K562 (cell line): ENCODE data around the gene EGR1. TPM values are rescaled to one million over a fixed set of nuclear protein-coding genes. Genes with fewer than 3 reads are reported as not detected.
A peak's percentile ranks its signal among the peaks of the same experiment; 100 is the strongest.

Experiments used
- ASH1L ChIP-seq: fragments of 450-650 bp; IDR thresholded peaks from 2 replicates; pipeline ENCODE4 v1.6.1; 2018; ENCODE audit warnings: borderline replicate concordance, mild to moderate bottlenecking, low read depth; ENCODE audit not compliant: partially characterized antibody
- BHLHE40 ChIP-seq: IDR thresholded peaks from 2 replicates; pipeline ENCODE4 v1.6.1; 2011; ENCODE audit warnings: low read length, improper control_type of control experiment
- CXXC5 ChIP-seq: fragments of 250-450 bp; sonication (Bioruptor Pico); IDR thresholded peaks from 2 replicates; pipeline ENCODE4 v1.8.0; 2022; ENCODE audit warnings: inconsistent platforms, mild to moderate bottlenecking, moderate library complexity
- ETV1 ChIP-seq: fragments of 450-650 bp; conservative IDR thresholded peaks from 2 replicates; pipeline ENCODE4 v1.6.1; 2016; ENCODE audit warnings: missing genetic modification characterization, control low read depth, low read depth, missing compliant biosample characterization
- NCOA6 ChIP-seq: fragments of 450-650 bp; IDR thresholded peaks from 2 replicates; pipeline ENCODE4 v1.6.1; 2017; ENCODE audit warnings: mild to moderate bottlenecking
- OTX1 ChIP-seq: fragments of 450-650 bp; formaldehyde crosslinking; IDR thresholded peaks from 2 replicates; pipeline ENCODE4 v1.4.0; 2022; ENCODE audit warnings: mild to moderate bottlenecking
- PKNOX1 ChIP-seq: fragments of 450-650 bp; IDR thresholded peaks from 2 replicates; pipeline ENCODE4 v1.6.1; 2016
- RCOR1 ChIP-seq, 2 experiments: IDR thresholded peaks; 2 replicates each; pipeline ENCODE4 v1.6.1; 2012; ENCODE audit warnings: low read depth in 2 of 2, low read length in 2 of 2, borderline replicate concordance in 1 of 2, improper control_type of control experiment in 1 of 2
- RNF219 ChIP-seq: fragments of 250-450 bp; sonication (Bioruptor Pico); IDR thresholded peaks from 2 replicates; pipeline ENCODE4 v1.5.0; 2022; ENCODE audit warnings: mild to moderate bottlenecking
- SIRT6 ChIP-seq: IDR thresholded peaks from one replicate; pipeline ENCODE4 v1.6.1; 2012; ENCODE audit warnings: low read depth, mild to moderate bottlenecking, control low read depth, inconsistent platforms, low read length, moderate library complexity
- SRF ChIP-seq, 2 experiments: fragments of 250-450, 450-650 bp in 1 of 2; sonication (Bioruptor Pico) in 1 of 2; sonication (generic) in 1 of 2; formaldehyde crosslinking; IDR thresholded peaks; 2 replicates each; pipeline versions ENCODE4 v1.5.0 to v1.5.1; 2020 to 2022; ENCODE audit warnings: mild to moderate bottlenecking in 1 of 2, missing genetic modification reagents in 1 of 2
- ZBTB7A ChIP-seq: IDR thresholded peaks from 2 replicates; pipeline ENCODE4 v1.6.1; 2011; ENCODE audit warnings: low read depth, mild to moderate bottlenecking, low read length, moderate library complexity, borderline replicate concordance; ENCODE audit not compliant: control insufficient read depth
- ZBTB8A ChIP-seq: fragments of 450-650 bp; IDR thresholded peaks from 2 replicates; pipeline ENCODE4 v1.6.1; 2018; ENCODE audit warnings: mild to moderate bottlenecking, moderate library complexity; ENCODE audit not compliant: partially characterized antibody
- ZKSCAN1 ChIP-seq: fragments of 150-350 bp; IDR thresholded peaks from 2 replicates; pipeline ENCODE4 v1.6.1; 2016; ENCODE audit warnings: low read depth, low read length
- ZNF253 ChIP-seq: fragments of 250-450 bp; sonication (Bioruptor Pico); conservative IDR thresholded peaks from 2 replicates; pipeline ENCODE4 v1.6.1; 2021; ENCODE audit warnings: mild to moderate bottlenecking
- ZNF57 ChIP-seq: fragments of 450-650 bp; formaldehyde crosslinking; IDR thresholded peaks from 2 replicates; pipeline ENCODE4 v1.4.0; 2020; ENCODE audit warnings: mild to moderate bottlenecking, moderate library complexity
- ZNF589 ChIP-seq: fragments of 200-800 bp; sonication (Bioruptor generic); IDR thresholded peaks from 2 replicates; pipeline ENCODE4 v1.6.1; 2016; ENCODE audit warnings: low read depth, missing genetic modification characterization, missing compliant biosample characterization
- ZNF740 ChIP-seq, 3 experiments: fragments of 200-800 bp in 1 of 3; sonication (Bioruptor generic) in 1 of 3; sonication (generic) in 1 of 3; formaldehyde crosslinking in 1 of 3; IDR thresholded peaks; 2 replicates each; pipeline versions ENCODE4 v1.6.1 to v1.8.0; 2016 to 2022; ENCODE audit warnings: mild to moderate bottlenecking in 2 of 3, missing compliant biosample characterization in 2 of 3, missing genetic modification characterization in 2 of 3, missing genetic modification reagents in 1 of 3
- ZNF764 ChIP-seq: fragments of 250-450 bp; sonication (Bioruptor Pico); IDR thresholded peaks from 2 replicates; pipeline ENCODE4 v1.4.0; 2020; ENCODE audit warnings: low read depth, mild to moderate bottlenecking, moderate library complexity
- ZNF766 ChIP-seq: fragments of 200-800 bp; sonication (Bioruptor generic); conservative IDR thresholded peaks from 2 replicates; pipeline ENCODE4 v1.6.1; 2016; ENCODE audit warnings: missing genetic modification characterization, missing compliant biosample characterization
- polyA plus RNA-seq, 8 experiments: library from polyadenylated mRNA; depleted of rRNA in 4 of 8; stranded (reverse) in 5 of 8; unstranded in 3 of 8; fragments of >200 nt; fragmentation: Nextera tagmentation in 2 of 8; fragmentation: Illumina TruSeq in 1 of 8; extraction: Ambion mirVana in 2 of 8; extraction: Trizol in 1 of 8; gene quantifications; 2 replicates each; pipeline versions ENCODE4 v1.2.1 to v1.2.3, GENCODE V29; 2011 to 2014; ENCODE audit warnings: inconsistent platforms in 1 of 8, missing spikeins in 1 of 8
- total RNA-seq, 7 experiments: library from RNA; depleted of rRNA in 6 of 7; stranded (reverse); fragments of >200 nt in 6 of 7; fragmentation: Illumina TruSeq in 2 of 7; extraction: Trizol in 2 of 7; gene quantifications; 2 replicates each; pipeline versions ENCODE4 v1.2.1 to v1.2.3, GENCODE V29; 2011 to 2021; ENCODE audit warnings: low replicate concordance in 1 of 7
- TF ChIP-seq, protein P1 (sequence below): sonication (generic); formaldehyde crosslinking; IDR thresholded peaks from 2 replicates; pipeline ENCODE4 v1.8.0; 2022; ENCODE audit warnings: mild to moderate bottlenecking, missing genetic modification reagents

EGR1 gene
- total and polyA plus RNA-seq, 9 of the 15 experiments (the other 6 are each of a cell fraction or from before 2014, with no cell fraction given), result 1.3 to 132 (median 21.5) TPM

DNA sequence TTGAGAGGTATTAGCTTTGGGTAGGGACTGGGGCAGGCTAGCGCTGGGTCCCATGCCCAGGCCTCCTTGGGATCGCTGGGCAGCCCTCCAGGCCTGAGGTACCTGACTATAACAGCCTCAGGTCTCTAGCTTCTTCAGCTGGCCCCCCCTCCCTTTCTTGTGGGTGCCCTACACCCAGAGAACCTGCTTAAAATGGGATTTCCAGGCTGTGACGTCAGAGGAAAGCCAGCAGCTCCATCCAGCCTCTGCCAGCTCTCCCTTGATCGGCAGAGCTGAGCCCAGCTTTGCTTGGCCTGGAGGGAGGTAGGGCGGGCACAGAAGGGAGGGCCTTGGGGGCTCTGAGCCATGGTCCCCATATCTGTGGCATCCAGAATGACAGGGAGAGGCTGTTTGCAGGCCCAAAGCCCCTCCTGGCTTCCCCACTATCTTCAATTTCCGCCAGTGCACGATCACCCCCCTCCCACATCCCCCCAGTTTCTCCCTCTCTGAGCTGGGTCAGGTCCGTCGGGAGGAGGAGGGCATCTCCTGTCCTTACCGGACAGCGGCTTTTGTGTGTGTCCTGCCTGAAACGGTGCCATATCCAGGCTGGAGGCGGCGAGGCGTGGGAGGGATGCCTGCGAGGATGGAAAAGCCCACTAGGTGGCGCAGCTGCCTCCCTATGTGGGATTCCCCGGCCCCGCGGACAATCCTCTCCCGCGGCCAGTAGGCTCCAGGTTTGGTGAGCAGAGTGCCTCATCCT, 15.6 kb upstream of the EGR1 start (continued):
- TF ChIP-seq SRF (CRISPR knock-in tag; IDR thresholded peaks at IDR 0.05) (peak in 1 of 2 experiments; percentile 58; a peak in 1 of 4 replicates), BHLHE40 (no peak), SIRT6 (no peak), ZBTB8A (no peak), CXXC5 (peak; percentile 49), ZNF766 (CRISPR knock-in tag) (no peak), ZNF253 (CRISPR knock-in tag) (no peak), RNF219 (CRISPR knock-in tag) (no peak), ZBTB7A (no peak), ETV1 (no peak), ZNF740 (CRISPR knock-in tag; IDR thresholded peaks at IDR 0.05) (0 out of 2 replicates have a peak, but pooled peaks have one; percentile 54), ZNF740 (tag; IDR thresholded peaks at IDR 0.05) (no peak), ASH1L (no peak), OTX1 (CRISPR knock-in tag) (no peak; the same call in 1 of the 2 replicates), ZNF764 (no peak), RCOR1 (IDR thresholded peaks at IDR 0.05; ENCODE audit: borderline replicate concordance in 1 of 2, low read depth in 2 of 2, low read length in 2 of 2) (peak in 1 of 2 experiments; percentile 82; a peak in 2 of 4 replicates), ZNF589 (CRISPR knock-in tag) (no peak), ZNF57 (CRISPR knock-in tag) (no peak), ZKSCAN1 (peak; percentile 34; the same call in 1 of the 2 replicates), PKNOX1 (no peak), NCOA6 (no peak)
- TF ChIP-seq, protein P1, sequence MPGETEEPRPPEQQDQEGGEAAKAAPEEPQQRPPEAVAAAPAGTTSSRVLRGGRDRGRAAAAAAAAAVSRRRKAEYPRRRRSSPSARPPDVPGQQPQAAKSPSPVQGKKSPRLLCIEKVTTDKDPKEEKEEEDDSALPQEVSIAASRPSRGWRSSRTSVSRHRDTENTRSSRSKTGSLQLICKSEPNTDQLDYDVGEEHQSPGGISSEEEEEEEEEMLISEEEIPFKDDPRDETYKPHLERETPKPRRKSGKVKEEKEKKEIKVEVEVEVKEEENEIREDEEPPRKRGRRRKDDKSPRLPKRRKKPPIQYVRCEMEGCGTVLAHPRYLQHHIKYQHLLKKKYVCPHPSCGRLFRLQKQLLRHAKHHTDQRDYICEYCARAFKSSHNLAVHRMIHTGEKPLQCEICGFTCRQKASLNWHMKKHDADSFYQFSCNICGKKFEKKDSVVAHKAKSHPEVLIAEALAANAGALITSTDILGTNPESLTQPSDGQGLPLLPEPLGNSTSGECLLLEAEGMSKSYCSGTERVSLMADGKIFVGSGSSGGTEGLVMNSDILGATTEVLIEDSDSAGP (CRISPR knock-in tag), result no peak
